ENCODE results near the gene SKA3.
"Not testable (repeated sequence)": the region's sequence is repeated elsewhere in the genome, so short reads cannot be mapped to it uniquely, and the experiment has no call there.

- TF ChIP-seq CTCF (conservative IDR thresholded peaks at IDR 0.05; ENCODE audit: low read depth, low read length); EZH2 (IDR thresholded peaks at IDR 0.05; ENCODE audit: borderline replicate concordance, low read depth, low read length, poor library complexity, severe bottlenecking): not testable (repeated sequence)
Observed at GRCh38 chr13:21135833-21136232, 40.5 kb downstream of the SKA3 start.
